ENCODE measurements around the gene RPTOR. TPM values are rescaled to one million over a fixed set of nuclear protein-coding genes. Genes with fewer than 3 reads are reported as not detected.

RPTOR gene
- total RNA-seq, 2 experiments from 2014 or later = 48.1 to 87.8 TPM

- no TSS peak for BruUV-seq (replicated peaks)
- Histone ChIP-seq H3K9me3 (ENCODE audit: low read length) (no peaks in the 10 kb centered on the region), H2AFZ (ENCODE audit: low read length) (no peak overlapping the region), H3K4me1 (ENCODE audit: insufficient read depth, low read length, poor library complexity, severe bottlenecking) (no peaks in the 10 kb centered on the region), H3K79me2 (ENCODE audit: insufficient read depth, low read depth, low read length) (no peaks in the 10 kb centered on the region), H3K27ac (ENCODE audit: low read depth, low read length, poor library complexity, severe bottlenecking) (no peak overlapping the region), H3K4me2 (ENCODE audit: low read length) (no peak overlapping the region), H3K36me3 (ENCODE audit: insufficient read depth, low read length) (peaks cover 8% of the 10 kb centered on the region), H4K20me1 (ENCODE audit: insufficient read depth, low read length) (no peaks in the 10 kb centered on the region), H3K9me2 (ENCODE audit: insufficient read depth, low read length) (no peaks in the 10 kb centered on the region), H3K4me3 (ENCODE audit: low read depth, low read length, poor library complexity, severe bottlenecking) (no peak overlapping the region)
- POLR2A ChIA-PET = no interaction called here
- no peak for DNase-seq (ENCODE audit: low spot score)
- TF ChIP-seq EZH2phosphoT487 (IDR thresholded peaks at IDR 0.05; ENCODE audit: borderline replicate concordance, low read depth, low read length) (no peak), CTCF (conservative IDR thresholded peaks at IDR 0.05; ENCODE audit: low read length) (no peak)
- CTCF ChIA-PET (ENCODE audit: unreplicated experiment) = no interaction called here
- intact Hi-C loops (cut with micrococcal nuclease; ENCODE audit: unreplicated experiment) = no loop called here
Observed at GRCh38 chr17:80951121-80952090, 406.8 kb downstream of the RPTOR start.

GRCh38 chr17:80952291-80952690 is 407.7 kb downstream of the RPTOR start:
- CTCF ChIA-PET (ENCODE audit: unreplicated experiment) = no interaction called here
- intact Hi-C loops (cut with micrococcal nuclease; ENCODE audit: unreplicated experiment) = no loop called here

More at GRCh38 chr17:80952291-80952690, 407.7 kb downstream of the RPTOR start:
- H3K27ac ChIP-seq (ENCODE audit: low read depth, low read length, poor library complexity, severe bottlenecking) = no peak overlapping the region
- DNase-seq (ENCODE audit: low spot score) = no peak
- H3K36me3 ChIP-seq (ENCODE audit: insufficient read depth, low read length) = no peaks in the 10 kb centered on the region; the same call in 1 of the 2 replicates
- no peaks in the 10 kb centered on the region for H3K9me2 ChIP-seq (ENCODE audit: insufficient read depth, low read length)
- H3K9me3 ChIP-seq (ENCODE audit: low read length) = no peaks in the 10 kb centered on the region
- H2AFZ ChIP-seq (ENCODE audit: low read length) = no peak overlapping the region
- no TSS peak for BruUV-seq (replicated peaks)
- H3K4me1 ChIP-seq (ENCODE audit: insufficient read depth, low read length, poor library complexity, severe bottlenecking) = no peaks in the 10 kb centered on the region
- no peak for TF ChIP-seq CTCF (conservative IDR thresholded peaks at IDR 0.05; ENCODE audit: low read length)
- TF ChIP-seq EZH2phosphoT487 (IDR thresholded peaks at IDR 0.05; ENCODE audit: borderline replicate concordance, low read depth, low read length) = no peak
- POLR2A ChIA-PET = no interaction called here
- H3K79me2 ChIP-seq (ENCODE audit: insufficient read depth, low read depth, low read length) = no peaks in the 10 kb centered on the region
- H3K4me2 ChIP-seq (ENCODE audit: low read length) = no peak overlapping the region
- H3K4me3 ChIP-seq (ENCODE audit: low read depth, low read length, poor library complexity, severe bottlenecking) = no peak overlapping the region
- H4K20me1 ChIP-seq (ENCODE audit: insufficient read depth, low read length) = no peaks in the 10 kb centered on the region

All from OCI-LY7 (cell line).